Measurements from ENCODE around the gene PUM2. TPM values are rescaled to one million over a fixed set of nuclear protein-coding genes. Genes with fewer than 3 reads are reported as not detected.
A peak's percentile ranks its signal among the peaks of the same experiment; 100 is the strongest.
"Not testable (repeated sequence)": the region's sequence is repeated elsewhere in the genome, so short reads cannot be mapped to it uniquely, and the experiment has no call there.

Gene PUM2, protein sequence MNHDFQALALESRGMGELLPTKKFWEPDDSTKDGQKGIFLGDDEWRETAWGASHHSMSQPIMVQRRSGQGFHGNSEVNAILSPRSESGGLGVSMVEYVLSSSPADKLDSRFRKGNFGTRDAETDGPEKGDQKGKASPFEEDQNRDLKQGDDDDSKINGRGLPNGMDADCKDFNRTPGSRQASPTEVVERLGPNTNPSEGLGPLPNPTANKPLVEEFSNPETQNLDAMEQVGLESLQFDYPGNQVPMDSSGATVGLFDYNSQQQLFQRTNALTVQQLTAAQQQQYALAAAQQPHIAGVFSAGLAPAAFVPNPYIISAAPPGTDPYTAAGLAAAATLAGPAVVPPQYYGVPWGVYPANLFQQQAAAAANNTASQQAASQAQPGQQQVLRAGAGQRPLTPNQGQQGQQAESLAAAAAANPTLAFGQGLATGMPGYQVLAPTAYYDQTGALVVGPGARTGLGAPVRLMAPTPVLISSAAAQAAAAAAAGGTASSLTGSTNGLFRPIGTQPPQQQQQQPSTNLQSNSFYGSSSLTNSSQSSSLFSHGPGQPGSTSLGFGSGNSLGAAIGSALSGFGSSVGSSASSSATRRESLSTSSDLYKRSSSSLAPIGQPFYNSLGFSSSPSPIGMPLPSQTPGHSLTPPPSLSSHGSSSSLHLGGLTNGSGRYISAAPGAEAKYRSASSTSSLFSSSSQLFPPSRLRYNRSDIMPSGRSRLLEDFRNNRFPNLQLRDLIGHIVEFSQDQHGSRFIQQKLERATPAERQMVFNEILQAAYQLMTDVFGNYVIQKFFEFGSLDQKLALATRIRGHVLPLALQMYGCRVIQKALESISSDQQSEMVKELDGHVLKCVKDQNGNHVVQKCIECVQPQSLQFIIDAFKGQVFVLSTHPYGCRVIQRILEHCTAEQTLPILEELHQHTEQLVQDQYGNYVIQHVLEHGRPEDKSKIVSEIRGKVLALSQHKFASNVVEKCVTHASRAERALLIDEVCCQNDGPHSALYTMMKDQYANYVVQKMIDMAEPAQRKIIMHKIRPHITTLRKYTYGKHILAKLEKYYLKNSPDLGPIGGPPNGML
- polyA plus RNA-seq (ENCODE audit: insufficient read length in 12 of 12): 10 to 100 TPM in 11 of 12 donors, not detected in 1; 37.4 to 74.3 (median 66.3) TPM
- long read RNA-seq, donor 1, partial matches to known transcripts: 10 of 11 reads
- long read RNA-seq, donor 1, other reads (novel, unspliced or antisense): 0 of 11 reads
- long read RNA-seq, donor 2, partial matches to known transcripts: 5 of 5 reads
- long read RNA-seq, donor 2, other reads (novel, unspliced or antisense): 0 of 5 reads
- long read RNA-seq, donor 3, partial matches to known transcripts: 0 of 1 reads
- long read RNA-seq, donor 3, other reads (novel, unspliced or antisense): 0 of 1 reads
- long read RNA-seq, donor 4: 0 reads
- long read RNA-seq, donor 5, partial matches to known transcripts: 21 of 23 reads
- long read RNA-seq, donor 5, other reads (novel, unspliced or antisense): 0 of 23 reads
- long read RNA-seq, donor 6: 0 reads
- long read RNA-seq, donor 7, partial matches to known transcripts: 0 of 1 reads
- long read RNA-seq, donor 7, other reads (novel, unspliced or antisense): 0 of 1 reads
- long read RNA-seq, donor 8, partial matches to known transcripts: 18 of 18 reads
- long read RNA-seq, donor 8, other reads (novel, unspliced or antisense): 0 of 18 reads
- long read RNA-seq, donor 9: 0 reads
- long read RNA-seq, donor 10, partial matches to known transcripts: 10 of 10 reads
- long read RNA-seq, donor 10, other reads (novel, unspliced or antisense): 0 of 10 reads
- long read RNA-seq, donor 11, partial matches to known transcripts: 5 of 5 reads
- long read RNA-seq, donor 11, other reads (novel, unspliced or antisense): 0 of 5 reads

DNA sequence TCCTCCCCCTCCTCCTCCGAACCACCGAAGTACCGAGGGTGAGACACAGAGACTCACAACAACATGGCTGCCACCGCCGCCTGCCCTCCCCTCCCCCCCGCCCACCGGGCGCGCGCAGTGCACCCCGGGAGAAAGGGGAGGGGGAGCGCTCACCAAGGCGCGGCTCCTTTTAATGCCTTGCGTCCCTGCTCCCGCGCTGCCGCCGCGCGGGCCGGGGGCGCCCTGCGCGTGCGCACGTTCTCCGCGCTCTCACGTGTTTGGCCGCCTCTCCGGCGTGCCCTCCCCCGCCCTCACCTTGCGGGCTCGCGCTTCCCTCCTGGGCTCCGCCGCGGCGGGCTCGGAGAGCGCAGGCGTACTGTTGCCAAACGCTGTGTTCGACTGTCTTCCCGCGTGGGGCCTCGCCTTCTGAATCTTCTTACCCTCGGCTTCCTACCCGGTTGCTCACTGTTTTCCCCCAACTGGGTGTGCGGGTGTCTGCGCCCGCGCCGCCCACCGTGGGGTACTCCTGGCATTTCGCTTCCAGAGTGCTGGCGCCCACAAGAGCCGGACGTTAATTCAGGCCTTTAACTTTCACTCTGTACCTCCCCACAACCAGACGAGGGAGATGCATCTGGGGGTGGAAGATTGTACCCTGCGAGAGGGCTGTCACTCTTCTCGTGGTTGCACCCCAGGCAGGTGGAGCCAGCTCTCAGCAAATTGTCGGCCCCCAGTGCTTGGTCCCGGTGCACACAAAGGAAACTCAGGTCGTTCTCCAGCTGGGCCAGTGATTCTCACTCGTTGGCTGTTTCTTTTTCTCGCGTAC is at the start of gene PUM2:
TSS of gene PUM2 (minus strand) at position 92 of the 802 bp plus-strand sequence. CDS start 23,484 bp downstream, outside the sequence.
- DNase-seq: peak; percentile 93

DNA sequence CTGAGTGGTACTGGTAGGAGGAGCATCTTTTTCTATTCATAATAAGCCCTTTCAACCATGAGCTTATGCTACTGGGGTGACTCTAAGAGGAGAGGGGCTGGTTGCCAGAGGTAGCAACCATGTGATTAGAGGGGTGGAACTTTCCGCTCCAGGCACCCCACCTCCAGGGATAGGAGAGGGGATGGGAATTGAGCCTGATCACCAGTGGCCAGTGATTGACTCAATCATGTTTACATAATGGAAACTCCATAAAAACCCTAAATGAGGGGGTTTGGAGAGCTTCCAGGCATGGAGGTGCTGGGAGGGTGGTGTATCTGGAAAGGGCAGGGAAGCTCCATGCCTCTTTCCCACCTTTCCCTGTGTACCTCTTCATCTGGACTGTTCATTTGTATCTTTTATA is 49.7 kb upstream of the PUM2 start:
- DNase-seq: no peak

DNA sequence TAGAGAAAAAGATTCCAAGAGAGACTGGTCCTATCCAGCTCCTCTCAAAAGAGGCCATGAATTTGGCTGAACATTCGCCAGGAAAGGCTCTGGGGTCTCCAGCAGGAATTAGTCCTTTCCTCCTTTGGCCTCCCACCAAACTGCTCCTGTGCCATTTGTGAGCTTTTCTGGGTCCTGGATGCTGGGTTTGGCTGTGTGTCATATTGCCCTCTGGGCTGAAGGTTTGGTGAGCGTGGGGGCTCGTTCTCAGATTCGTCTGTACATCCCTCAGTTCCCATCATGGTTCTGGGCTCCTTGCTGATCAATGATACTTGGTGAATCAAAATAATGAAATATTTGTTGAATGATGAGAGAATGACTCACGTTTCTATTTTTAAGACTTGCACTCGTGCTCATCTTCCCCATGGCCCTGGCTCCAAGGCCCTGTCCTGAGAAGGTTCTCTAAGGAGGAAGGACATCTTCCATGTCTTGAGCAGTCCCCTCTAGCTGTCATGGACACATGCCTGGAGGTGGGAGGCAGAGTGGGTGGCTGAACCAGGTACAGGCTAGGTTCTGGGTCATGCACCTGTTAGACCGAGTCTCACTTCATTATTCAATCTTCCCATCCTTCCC is 48.4 kb upstream of the PUM2 start:
- no peak for DNase-seq

DNA sequence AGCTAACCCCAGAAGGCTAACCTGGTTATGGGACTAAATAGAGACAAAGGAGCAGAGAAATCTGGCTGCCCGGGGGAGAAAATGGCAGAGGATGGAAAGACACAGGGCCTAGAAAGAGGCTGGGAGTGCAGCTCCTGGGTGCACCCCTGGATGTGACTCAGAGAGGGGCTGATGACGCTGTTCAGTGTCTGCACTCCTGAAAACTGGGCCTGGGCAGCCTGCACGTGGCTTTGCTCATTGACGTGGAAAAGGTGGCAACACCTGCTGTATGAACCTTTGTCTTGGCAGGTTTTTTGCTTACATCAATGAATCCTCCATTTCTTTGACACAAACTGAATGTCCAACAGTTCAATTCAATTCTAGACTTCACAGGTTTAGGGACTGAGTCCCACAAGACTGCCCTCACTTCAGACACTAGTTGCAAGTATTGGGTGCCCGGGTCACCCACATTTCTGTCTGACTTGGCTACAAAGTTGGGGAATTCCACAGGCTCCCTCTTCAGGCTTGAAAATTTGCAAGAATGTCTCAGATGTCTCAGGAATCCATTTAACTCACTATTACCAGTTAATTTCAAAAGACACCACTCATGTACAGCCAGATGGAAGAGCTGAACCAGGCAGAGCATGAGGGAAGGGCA is 47.3 kb upstream of the PUM2 start:
- DNase-seq: no peak

DNA sequence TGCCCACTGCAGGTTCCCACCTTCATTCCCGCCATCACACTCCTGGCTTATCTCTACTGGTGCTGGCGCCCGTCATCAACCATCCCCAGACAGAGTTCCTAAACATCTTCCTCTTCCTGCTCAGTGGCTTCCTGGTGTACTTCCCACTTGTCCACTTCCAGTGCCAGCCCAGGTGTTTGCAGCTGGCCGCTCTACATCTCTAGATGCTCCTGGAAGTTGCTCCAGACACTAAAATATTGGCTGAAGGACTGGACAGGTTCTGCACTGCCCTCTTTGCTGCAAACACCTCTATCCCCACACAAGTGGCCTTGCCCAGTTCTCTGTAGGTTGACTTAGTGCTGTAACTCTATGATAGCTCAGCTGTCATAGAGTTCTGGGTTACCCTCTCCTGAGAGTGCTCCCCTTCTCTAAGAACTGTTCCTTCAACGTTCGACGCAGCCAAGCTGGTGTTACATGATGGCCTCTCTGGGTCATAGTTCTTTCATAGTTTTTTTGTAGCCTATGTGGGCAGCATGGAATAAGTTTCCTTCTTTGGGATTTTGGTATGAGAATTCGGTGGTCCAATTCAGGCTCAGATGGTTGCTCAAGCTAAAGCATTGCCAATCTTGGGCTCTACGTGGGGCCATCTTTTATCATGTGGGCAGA is 45.8 kb upstream of the PUM2 start:
- no peak for DNase-seq

DNA sequence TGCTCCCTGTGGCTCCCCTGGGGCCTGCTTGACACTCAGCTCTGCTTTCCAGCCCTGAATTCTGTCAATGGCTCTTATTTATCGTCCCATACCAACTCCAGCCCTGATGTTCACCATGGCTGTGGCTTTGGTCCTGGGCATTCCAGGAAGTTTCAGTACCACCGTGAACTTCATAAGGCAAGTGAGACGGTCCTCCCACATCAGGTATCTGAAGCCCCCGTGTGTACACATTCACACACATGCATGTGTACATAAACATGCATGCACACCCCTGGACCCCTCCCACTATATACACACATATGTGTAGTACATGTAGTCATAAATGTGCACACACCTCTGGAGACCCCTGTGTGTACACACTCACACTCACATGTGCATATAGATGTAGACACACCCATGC is 43.3 kb upstream of the PUM2 start:
- no peak for DNase-seq

DNA sequence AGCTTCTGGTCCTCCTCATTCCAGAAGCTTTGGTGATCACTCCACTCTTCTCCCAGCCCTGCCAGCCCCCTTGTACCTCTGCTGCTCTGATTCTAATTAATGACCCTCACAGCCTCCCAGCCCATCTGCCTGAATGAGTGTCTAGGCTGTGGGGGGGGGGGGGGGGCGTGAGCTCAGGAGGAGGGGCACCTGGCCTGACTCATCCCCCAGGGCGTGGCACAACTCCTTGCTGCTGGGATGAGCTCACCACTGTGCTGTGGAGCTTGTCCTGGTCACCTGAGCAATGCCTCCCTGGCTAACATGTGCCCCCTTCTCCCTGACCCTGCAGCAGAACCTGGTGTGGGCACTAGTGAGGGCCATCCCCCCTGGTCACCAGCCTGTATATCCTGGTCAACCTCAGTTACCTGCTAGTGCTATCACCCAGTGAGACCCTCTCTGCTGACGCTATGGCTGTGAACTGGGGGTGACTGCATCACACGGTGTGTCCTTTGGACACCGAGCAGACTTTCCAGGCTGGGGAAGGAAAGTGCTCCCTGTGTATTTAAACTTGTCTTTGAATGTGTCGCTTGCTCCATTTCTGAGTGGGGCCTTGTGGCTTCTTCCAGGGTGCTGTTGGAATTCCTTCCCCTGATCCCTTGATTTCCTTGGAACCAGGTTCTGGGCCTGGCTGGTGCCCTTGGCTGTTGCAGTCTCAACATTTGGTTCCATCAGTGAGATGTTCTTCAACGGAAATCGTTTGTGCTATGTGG is 41.5 kb upstream of the PUM2 start:
- no peak for DNase-seq

DNA sequence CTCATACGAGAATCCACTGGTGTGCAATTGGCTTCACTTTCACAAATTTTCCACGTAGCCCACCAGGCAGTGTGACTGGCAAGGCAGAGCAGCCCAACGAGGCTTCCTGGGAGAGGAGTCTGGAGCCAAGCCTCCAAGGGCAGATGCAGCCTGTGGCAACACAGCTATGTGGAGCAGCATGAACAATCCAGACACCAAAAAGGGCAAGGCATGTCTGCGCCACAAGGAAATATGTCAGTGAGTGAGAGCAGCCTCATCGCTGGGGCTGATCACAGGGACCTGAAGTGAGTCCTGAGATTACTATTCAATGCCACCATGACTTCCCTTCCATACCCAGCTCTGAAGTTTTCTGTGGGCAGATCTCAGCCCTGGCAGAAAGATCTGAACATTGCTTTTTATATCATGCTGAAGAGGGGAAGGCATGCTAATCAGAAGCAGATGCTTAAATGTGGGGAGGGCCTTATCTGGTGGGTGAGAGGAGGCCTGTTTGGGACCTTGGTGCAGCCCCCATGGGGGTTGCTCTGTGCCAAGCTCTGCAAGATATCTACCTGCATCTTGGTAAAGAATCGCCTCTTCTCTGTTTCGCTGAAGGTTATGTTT is 40.0 kb upstream of the PUM2 start:
- DNase-seq: no peak

DNA sequence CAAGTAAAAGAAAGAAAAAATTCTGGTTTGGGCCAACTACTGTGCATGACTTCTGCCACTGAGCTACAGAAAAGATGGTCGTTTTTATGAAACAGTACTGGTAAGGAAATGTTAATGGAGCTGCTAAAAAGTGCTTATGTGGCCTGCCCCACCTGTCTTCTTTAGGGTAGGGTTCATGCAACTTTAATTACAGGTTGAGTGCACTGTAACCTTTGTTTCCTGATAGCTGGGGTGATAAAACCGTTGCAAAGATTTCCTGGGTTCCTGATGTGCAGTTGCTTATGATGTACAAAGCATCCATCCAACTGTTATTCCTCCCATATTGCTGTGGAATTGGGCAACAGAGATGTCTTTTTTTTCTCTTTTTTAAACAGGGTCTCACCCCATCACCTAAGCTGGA is 34.3 kb upstream of the PUM2 start:
- no peak for DNase-seq

DNA sequence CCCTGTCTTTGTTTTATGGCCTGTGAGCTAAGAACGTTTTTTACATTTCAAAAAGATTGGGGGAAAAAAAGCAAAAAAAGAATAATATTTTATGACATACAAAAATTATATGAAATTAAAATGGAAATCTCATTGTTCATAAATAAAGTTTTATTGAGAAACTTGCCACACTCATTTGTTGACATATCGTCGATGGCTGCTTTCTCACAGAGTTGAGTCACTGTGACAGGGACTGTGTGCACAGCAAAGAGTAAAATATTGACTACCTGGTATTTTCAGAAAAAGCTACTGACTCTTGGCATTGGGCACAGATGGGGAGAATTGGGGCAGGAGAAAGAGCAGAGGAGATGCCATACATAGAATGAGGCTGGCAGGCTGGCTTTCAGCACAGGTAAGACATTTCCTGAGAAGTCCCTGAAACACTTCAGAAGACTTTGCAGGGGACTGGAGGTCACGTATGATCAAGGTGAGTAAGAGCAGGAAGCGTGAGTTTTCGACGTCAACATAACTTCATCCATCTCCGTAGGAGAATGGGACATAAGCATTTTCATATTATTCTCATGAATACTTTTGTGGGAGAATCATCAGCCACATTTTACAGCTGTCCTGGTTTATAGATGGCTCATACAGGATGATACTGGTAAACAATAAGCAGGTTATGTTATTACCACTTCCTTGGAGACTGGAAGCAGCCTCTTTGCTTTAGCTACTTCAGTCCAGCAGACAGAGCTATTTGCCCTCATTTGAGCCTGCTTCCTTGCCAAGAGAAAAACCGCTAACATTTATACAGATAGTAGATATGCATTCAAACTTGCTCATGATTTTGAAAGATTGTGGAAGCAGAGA is 32.5 kb upstream of the PUM2 start:
- DNase-seq: no peak

DNA sequence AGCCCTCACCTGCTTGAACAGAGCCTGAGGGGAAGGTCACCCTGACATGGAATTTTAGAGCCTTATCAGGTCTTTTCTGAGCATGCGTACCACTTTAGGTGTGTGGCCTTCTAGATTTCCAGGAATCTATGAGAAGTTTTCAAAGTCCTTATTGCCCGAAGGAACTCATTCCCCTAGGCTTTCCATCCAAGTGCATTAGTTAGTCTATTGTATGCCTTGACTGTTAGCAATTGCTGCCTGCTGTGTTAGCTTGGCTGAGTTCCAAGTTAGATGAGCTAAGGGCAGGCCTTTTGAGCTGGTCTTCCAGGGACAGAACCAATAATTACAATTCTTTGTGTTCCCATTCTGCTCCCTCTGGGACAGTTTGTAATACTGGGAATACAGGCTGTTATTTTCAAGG is 30.8 kb upstream of the PUM2 start:
- DNase-seq: peak; percentile 57

DNA sequence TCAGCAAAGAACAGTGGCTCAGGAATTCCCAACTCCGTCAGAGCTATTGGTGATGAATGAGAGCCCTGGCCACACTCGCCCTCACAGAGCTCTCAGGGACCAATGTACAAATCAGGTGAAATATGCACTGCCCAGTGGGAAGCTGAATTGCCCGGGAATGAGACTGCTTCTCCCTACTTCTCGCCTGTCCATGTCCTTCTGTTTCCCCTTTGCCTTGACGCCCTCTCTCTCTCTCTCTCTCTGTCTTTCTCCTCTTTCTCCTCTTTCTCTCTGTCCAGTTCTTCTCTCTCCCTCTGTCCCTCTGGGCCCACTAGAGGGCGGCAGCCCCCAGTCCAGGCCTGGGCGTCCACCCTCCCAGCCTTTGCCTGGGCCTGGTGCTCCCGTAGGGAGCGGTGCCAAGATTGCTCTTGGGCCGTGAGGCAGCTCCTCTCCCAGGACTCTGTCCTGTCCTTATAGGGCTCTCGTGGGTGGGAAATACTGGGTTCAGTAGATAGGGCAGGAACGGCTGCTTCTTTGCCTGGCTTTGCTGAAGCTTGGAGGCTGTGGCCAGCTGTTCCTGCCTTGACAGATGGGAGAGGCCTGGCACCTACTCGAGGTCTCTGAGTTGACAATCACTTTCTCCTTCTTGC is 28.4 kb upstream of the PUM2 start:
- peak; percentile 73 for DNase-seq

DNA sequence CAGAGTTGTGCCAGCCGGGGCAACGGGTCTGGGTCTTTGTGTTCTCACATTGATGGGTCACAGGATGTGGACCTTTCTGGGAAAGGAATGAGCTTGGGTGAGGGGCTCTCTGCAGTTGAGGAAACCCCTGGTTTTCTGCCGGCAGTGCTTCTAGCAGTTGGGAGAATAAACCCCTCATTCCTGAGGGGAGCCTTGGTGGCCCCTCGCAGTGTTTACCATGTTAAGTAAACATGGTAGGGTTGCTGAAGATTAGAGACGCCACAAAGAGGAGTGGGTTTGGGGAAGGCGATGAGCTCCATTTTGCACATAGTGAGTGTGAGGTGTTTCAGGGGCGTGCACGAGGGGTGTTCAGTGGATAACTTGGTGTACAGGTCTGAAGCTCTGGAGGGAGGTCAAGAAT is 27.7 kb upstream of the PUM2 start:
- DNase-seq: no peak

DNA sequence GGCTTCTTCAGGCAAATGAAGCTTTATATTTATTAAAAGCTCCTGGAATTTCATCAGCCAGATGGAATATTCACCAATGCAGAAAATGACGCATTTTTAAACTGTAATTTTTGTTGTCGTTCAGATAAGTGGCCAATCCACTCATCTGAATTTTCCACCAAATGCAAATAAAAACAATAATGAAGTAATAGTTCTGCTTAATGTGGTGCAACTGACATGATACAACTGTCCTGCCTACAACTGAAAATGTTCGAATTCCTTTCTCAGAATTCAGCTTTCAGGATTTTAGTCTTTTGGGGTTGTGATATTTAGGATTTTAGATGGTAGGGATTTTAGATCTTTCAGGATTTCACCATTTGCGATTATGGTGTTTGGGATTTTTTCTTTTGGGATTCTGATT is 27.1 kb upstream of the PUM2 start:
- DNase-seq: no peak

DNA sequence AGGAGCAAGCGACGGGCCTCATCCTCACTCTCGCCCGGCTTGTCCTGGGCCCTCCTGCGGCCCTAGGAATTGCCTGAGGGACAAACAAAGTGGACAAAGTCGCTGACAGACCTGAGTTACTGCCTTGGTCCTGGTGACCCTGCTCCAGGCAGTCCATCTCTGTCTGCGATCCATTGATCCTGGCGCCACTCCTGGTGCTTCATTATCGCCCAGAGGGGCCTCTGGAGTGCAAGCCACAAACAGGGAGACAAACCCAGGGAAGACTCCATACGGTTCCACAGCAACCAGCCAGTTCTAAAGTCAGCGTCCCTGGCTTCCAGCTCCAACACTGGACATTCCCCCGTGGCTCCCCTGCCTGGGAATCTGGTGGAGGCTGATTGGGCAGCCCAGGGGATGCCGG is 24.3 kb upstream of the PUM2 start:
- DNase-seq: not testable (repeated sequence)

Measured in muscle of arm (tissue), 14 donors.